Lung (tissue), 12 donors: ENCODE measurements around the gene NDUFB1. TPM values are rescaled to one million over a fixed set of nuclear protein-coding genes. Genes with fewer than 3 reads are reported as not detected.

Source experiments
- ATAC-seq: fragments of 200-7000 bp; cut with Tn5 transposase; one replicate; pipeline ENCODE4 v1.9.1; 2020; ENCODE audit warnings: moderate number of reproducible peaks; ENCODE audit not compliant: insufficient read depth, low FRiP score
- DNase-seq, 3 donors: peaks; one replicate each; pipeline ENCODE4 v3.0.0-alpha.2; 2013 to 2017
- H3K27ac ChIP-seq, 2 donors: one replicate each; pipeline ENCODE4 v1.5.1; 2013; ENCODE audit warnings: mild to moderate bottlenecking in 2 of 2, moderate library complexity in 2 of 2, control low read depth in 1 of 2, inconsistent platforms in 1 of 2, low read depth in 1 of 2, low read length in 1 of 2
- H3K27me3 ChIP-seq, 3 donors: one replicate each; pipeline ENCODE4 v1.5.1; 2013; ENCODE audit warnings: low read length in 2 of 3; ENCODE audit not compliant: control insufficient read depth in 3 of 3, insufficient read depth in 3 of 3
- H3K36me3 ChIP-seq, 4 donors: one replicate each; pipeline ENCODE4 v1.5.1; 2013; ENCODE audit warnings: low read length in 4 of 4, mild to moderate bottlenecking in 1 of 4, moderate library complexity in 1 of 4; ENCODE audit not compliant: control insufficient read depth in 4 of 4, insufficient read depth in 4 of 4
- H3K4me1 ChIP-seq, 5 donors: one replicate each; pipeline ENCODE4 v1.5.1; 2013; ENCODE audit warnings: low read length in 5 of 5, mild to moderate bottlenecking in 2 of 5, moderate library complexity in 1 of 5; ENCODE audit not compliant: control insufficient read depth in 5 of 5, insufficient read depth in 5 of 5
- H3K4me3 ChIP-seq: one replicate; pipeline ENCODE4 v1.5.1; 2013; ENCODE audit warnings: mild to moderate bottlenecking, control low read depth, moderate library complexity
- H3K9ac ChIP-seq, 2 donors: one replicate each; pipeline ENCODE4 v1.5.1; 2013; ENCODE audit warnings: low read length in 2 of 2, control low read depth in 1 of 2; ENCODE audit not compliant: insufficient read depth in 1 of 2
- H3K9me3 ChIP-seq, 4 donors: one replicate each; pipeline ENCODE4 v1.5.1; 2013; ENCODE audit warnings: low read length in 3 of 4, mild to moderate bottlenecking in 1 of 4, moderate library complexity in 1 of 4; ENCODE audit not compliant: control insufficient read depth in 4 of 4, insufficient read depth in 3 of 4
- WGBS, 2 donors: extraction: QIAGEN DNeasy Blood & Tissue Kit; methylation state at CpG; one replicate each; pipeline ENCODE4 v1.1.7; 2013; 5-methylcytosine and 5-hydroxymethylcytosine counted together
- polyA plus RNA-seq, 2 donors: library from polyadenylated mRNA; stranded (reverse); fragments of 200-250 nt; gene quantifications; one replicate each; pipeline ENCODE4 v1.2.1, GENCODE V29; 2013
- total RNA-seq, 2 donors: library from RNA; depleted of rRNA in 1 of 2; stranded (reverse); fragments of >200 nt in 1 of 2; gene quantifications; one replicate each; pipeline ENCODE4 v1.2.1, GENCODE V29; 2014 to 2021
- TF ChIP-seq, protein P1 (sequence below): IDR thresholded peaks from 2 replicates; pipeline ENCODE4 v1.5.1; 2012; ENCODE audit warnings: mild to moderate bottlenecking; ENCODE audit errors: control extremely low read depth, extremely low read depth
- donor health status: control.
- donor health status: control.
- donor health status: Bipolar disorder and iron deficiency.
- donor health status: healthy.
- donor health status: DM: yes; HTN: yes; CAD: no.

NDUFB1 gene
- total and polyA plus RNA-seq, 4 donors = 108 to 1,169 (median 241) TPM

DNA sequence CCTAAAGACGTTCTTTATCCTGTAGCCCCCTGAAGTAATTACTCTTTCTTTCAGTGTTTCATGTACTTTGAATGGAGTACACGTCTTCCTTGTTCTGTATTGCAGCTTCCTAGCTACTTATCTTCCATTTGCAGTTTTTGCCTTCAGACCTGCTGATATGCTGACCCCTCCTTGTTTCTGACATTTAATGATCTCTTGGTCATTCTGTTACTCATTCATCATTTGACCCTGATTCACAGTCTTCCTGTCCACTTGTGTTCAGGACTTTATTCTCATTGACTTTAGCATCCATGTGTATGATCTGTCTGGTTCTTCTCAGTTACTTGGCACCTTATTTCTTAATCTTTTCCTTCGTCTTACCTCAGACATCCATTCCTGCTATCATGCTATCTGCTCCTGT is 22.5 kb upstream of the NDUFB1 start:
- 78 to 89% methylated on average over 3 of the region's 3 CpGs for WGBS, 2 donors
- Histone ChIP-seq H3K36me3 (peaks cover 20 to 41% (median 31%) of the 10 kb centered on the region in 4 donors), H3K9ac (no peak overlapping the region), H3K27me3 (no peaks in the 10 kb centered on the region), H3K27ac (no peak overlapping the region), H3K4me1 (peaks cover 0 to 1% (median 0%) of the 10 kb centered on the region in 5 donors), H3K9me3 (no peaks in the 10 kb centered on the region), H3K4me3 (no peak overlapping the region)
- TF ChIP-seq, protein P1, sequence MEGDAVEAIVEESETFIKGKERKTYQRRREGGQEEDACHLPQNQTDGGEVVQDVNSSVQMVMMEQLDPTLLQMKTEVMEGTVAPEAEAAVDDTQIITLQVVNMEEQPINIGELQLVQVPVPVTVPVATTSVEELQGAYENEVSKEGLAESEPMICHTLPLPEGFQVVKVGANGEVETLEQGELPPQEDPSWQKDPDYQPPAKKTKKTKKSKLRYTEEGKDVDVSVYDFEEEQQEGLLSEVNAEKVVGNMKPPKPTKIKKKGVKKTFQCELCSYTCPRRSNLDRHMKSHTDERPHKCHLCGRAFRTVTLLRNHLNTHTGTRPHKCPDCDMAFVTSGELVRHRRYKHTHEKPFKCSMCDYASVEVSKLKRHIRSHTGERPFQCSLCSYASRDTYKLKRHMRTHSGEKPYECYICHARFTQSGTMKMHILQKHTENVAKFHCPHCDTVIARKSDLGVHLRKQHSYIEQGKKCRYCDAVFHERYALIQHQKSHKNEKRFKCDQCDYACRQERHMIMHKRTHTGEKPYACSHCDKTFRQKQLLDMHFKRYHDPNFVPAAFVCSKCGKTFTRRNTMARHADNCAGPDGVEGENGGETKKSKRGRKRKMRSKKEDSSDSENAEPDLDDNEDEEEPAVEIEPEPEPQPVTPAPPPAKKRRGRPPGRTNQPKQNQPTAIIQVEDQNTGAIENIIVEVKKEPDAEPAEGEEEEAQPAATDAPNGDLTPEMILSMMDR = no peak
- no peak for ATAC-seq
- no peak for DNase-seq

DNA sequence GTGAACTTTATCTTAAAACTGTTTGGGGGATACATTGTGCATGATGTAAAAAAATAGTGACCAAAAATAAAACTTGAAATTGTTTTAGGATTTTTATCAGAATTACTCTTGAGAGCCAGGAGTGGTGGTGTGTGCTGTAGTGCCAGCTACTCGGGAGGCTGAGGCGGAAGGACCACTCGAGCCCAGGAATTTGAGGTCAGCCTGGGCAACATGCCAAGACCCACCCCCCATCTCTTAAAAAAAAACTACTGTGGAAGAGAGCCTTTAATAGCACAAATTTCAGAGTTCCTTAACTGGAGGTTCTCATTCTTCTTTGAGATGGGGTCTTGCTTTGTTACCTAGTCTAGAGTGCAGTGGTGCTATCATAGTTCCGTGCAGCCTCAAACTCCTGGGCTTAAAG is 21.8 kb upstream of the NDUFB1 start:
- Histone ChIP-seq H3K4me3 (no peak overlapping the region), H3K4me1 (peaks cover 0 to 1% (median 0%) of the 10 kb centered on the region in 5 donors), H3K9ac (no peak overlapping the region), H3K27me3 (no peaks in the 10 kb centered on the region), H3K36me3 (peaks cover 20 to 43% (median 32%) of the 10 kb centered on the region in 4 donors), H3K27ac (no peak overlapping the region), H3K9me3 (no peaks in the 10 kb centered on the region)
- DNase-seq (no peak), ATAC-seq (no peak)
- TF ChIP-seq, protein P1 = no peak
- WGBS, 2 donors = 66 to 67% methylated on average over 4 of the region's 4 CpGs

DNA sequence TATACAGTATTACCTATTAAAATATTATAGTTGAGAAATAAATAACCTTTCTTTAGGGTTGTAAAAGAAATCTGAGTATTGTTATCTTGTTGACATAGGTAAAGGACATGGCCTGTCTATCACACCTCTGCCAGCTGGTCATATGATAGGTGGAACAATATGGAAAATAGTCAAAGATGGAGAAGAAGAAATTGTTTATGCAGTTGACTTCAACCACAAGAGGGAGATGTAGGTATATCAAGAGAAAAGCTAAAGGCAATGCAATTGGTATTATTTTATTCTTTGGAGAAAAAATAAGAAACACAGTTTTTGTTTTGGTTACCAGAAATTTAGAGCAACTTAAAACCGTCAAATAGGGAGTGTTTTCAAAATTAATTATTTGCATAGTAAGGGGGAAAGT is 13.8 kb upstream of the NDUFB1 start:
- Histone ChIP-seq H3K27me3 (no peaks in the 10 kb centered on the region), H3K9ac (no peak overlapping the region), H3K27ac (no peak overlapping the region), H3K4me1 (peaks cover 0 to 21% (median 0%) of the 10 kb centered on the region in 5 donors), H3K36me3 (peaks cover 8 to 32% (median 19%) of the 10 kb centered on the region in 4 donors), H3K9me3 (no peaks in the 10 kb centered on the region), H3K4me3 (no peak overlapping the region)
- TF ChIP-seq, protein P1 = no peak
- 63 to 73% methylated on average over 1 of the region's 1 CpG for WGBS, 2 donors
- DNase-seq (peak in 2 of 3 donors; percentile 60 to 70), ATAC-seq (no peak)

DNA sequence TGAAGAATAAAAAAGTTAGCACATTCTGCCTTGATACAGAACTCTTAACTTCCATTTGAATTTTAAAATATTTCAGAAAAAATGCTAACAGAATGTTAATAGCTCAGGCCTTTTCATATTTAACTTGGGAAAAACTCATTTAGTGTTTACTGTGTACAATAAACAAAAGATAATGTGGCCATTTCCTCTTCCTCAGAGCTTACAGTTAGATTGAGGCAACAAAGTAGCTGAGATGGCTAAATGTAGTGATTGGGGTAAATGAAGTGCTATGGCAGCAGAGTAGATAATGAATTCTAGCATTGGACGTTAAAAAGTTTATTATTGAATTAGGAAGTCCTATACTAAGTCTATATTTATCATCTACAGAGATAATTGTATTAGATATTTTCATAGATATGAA is 12.9 kb upstream of the NDUFB1 start:
- WGBS, 2 donors = 63 to 77% methylated on average over 1 of the region's 1 CpG
- Histone ChIP-seq H3K27me3 (no peaks in the 10 kb centered on the region), H3K36me3 (peaks cover 8 to 32% (median 19%) of the 10 kb centered on the region in 4 donors), H3K4me1 (peaks cover 0 to 24% (median 0%) of the 10 kb centered on the region in 5 donors), H3K27ac (no peak overlapping the region), H3K4me3 (no peak overlapping the region), H3K9ac (no peak overlapping the region), H3K9me3 (no peaks in the 10 kb centered on the region)
- DNase-seq (peak in 2 of 3 donors; percentile 71 to 76), ATAC-seq (no peak)
- TF ChIP-seq, protein P1 = no peak
